HEK293 (cell line): Measurements from ENCODE around the gene LY6G5C.

Experiments used
- CTCF ChIA-PET: fragments of 350-600 bp; formaldehyde crosslinking; extraction: SDS; loops from one replicate; lab custom pipeline; 2021; ENCODE audit warnings: antibody characterized with exemption; lab: Yijun Ruan, JAX
- POLR2A ChIA-PET: fragments of 300-600 bp; formaldehyde crosslinking; extraction: SDS; loops from one replicate; lab custom pipeline; 2020; ENCODE audit warnings: antibody characterized with exemption, inconsistent platforms; lab: Yijun Ruan, JAX
- H3K27ac ChIP-seq: fragments of 200-500 bp; sonication (Bioruptor generic); 2 replicates; pipeline ENCODE4 v1.5.1; 2014; ENCODE audit warnings: low read depth, low read length, control low read depth, inconsistent platforms; ENCODE audit errors: extremely low read depth
- H3K36me3 ChIP-seq, 2 experiments: fragments of 200-500 bp in 1 of 2; sonication (Bioruptor generic) in 1 of 2; 1 replicate in 1 of 2; 2 replicates in 1 of 2; pipeline ENCODE4 v1.5.1; 2014 to 2017; ENCODE audit warnings: inconsistent platforms in 2 of 2, low read length in 2 of 2; ENCODE audit not compliant: control insufficient read depth in 2 of 2, insufficient read depth in 1 of 2
- H3K4me1 ChIP-seq: fragments of 200-500 bp; sonication (Bioruptor generic); 2 replicates; pipeline ENCODE4 v1.5.1; 2014; ENCODE audit warnings: mild to moderate bottlenecking, low read length, inconsistent platforms; ENCODE audit not compliant: control insufficient read depth, insufficient read depth
- H3K4me3 ChIP-seq: 2 replicates; pipeline ENCODE4 v1.5.1; 2011; ENCODE audit warnings: low read depth, mild to moderate bottlenecking, control low read depth, low read length, moderate library complexity
- H3K9me3 ChIP-seq: fragments of 200-500 bp; sonication (Bioruptor generic); 2 replicates; pipeline ENCODE4 v1.5.1; 2014; ENCODE audit warnings: low read depth, low read length, inconsistent platforms; ENCODE audit not compliant: control insufficient read depth, insufficient read depth
- CTCF ChIP-seq: fragments of 450-650 bp; formaldehyde crosslinking; IDR thresholded peaks from 2 replicates; pipeline ENCODE4 v1.5.1; 2016; ENCODE audit warnings: missing biosample characterization, missing genetic modification characterization
- KLF7 ChIP-seq: fragments of 450-650 bp; formaldehyde crosslinking; IDR thresholded peaks from 2 replicates; pipeline ENCODE4 v1.5.1; 2016; ENCODE audit warnings: missing biosample characterization, missing genetic modification characterization, borderline replicate concordance
- SCRT1 ChIP-seq: fragments of 450-650 bp; formaldehyde crosslinking; IDR thresholded peaks from 2 replicates; pipeline ENCODE4 v1.5.1; 2016; ENCODE audit warnings: missing biosample characterization, missing genetic modification characterization, borderline replicate concordance
- SP3 ChIP-seq: fragments of 450-650 bp; formaldehyde crosslinking; IDR thresholded peaks from 2 replicates; pipeline ENCODE4 v1.5.1; 2016; ENCODE audit warnings: missing biosample characterization, missing genetic modification characterization
- TCF7L2 ChIP-seq: IDR thresholded peaks from 2 replicates; pipeline ENCODE4 v1.6.1; 2011; ENCODE audit warnings: low read depth, mild to moderate bottlenecking, inconsistent platforms, low read length, moderate library complexity, borderline replicate concordance
- ZBTB1 ChIP-seq: fragments of 450-650 bp; formaldehyde crosslinking; IDR thresholded peaks from 2 replicates; pipeline ENCODE4 v1.5.1; 2016; ENCODE audit warnings: missing biosample characterization, missing genetic modification characterization
- ZBTB20 ChIP-seq: fragments of 450-650 bp; formaldehyde crosslinking; IDR thresholded peaks from 2 replicates; pipeline ENCODE4 v1.5.1; 2016; ENCODE audit warnings: missing biosample characterization, missing genetic modification characterization
- ZBTB21 ChIP-seq: fragments of 450-650 bp; formaldehyde crosslinking; IDR thresholded peaks from 2 replicates; pipeline ENCODE4 v1.5.1; 2017; ENCODE audit warnings: missing biosample characterization, missing genetic modification characterization
- ZBTB48 ChIP-seq: fragments of 450-650 bp; formaldehyde crosslinking; IDR thresholded peaks from 2 replicates; pipeline ENCODE4 v1.5.1; 2016; ENCODE audit warnings: missing biosample characterization, missing genetic modification characterization
- ZNF280D ChIP-seq: fragments of 450-650 bp; formaldehyde crosslinking; IDR thresholded peaks from 2 replicates; pipeline ENCODE4 v1.5.1; 2016; ENCODE audit warnings: missing biosample characterization, missing genetic modification characterization
- ZNF324 ChIP-seq: fragments of 450-650 bp; formaldehyde crosslinking; IDR thresholded peaks from 2 replicates; pipeline ENCODE4 v1.5.1; 2016; ENCODE audit warnings: missing biosample characterization, missing genetic modification characterization
- ZNF362 ChIP-seq: fragments of 450-650 bp; formaldehyde crosslinking; IDR thresholded peaks from 2 replicates; pipeline ENCODE4 v1.5.1; 2016; ENCODE audit warnings: missing biosample characterization, missing genetic modification characterization
- ZNF366 ChIP-seq: fragments of 450-650 bp; formaldehyde crosslinking; conservative IDR thresholded peaks from 2 replicates; pipeline ENCODE4 v1.5.1; 2016; ENCODE audit warnings: missing biosample characterization, missing genetic modification characterization
- ZNF416 ChIP-seq: fragments of 450-650 bp; formaldehyde crosslinking; IDR thresholded peaks from 2 replicates; pipeline ENCODE4 v1.5.1; 2016; ENCODE audit warnings: missing biosample characterization, missing genetic modification characterization
- ZNF423 ChIP-seq: fragments of 450-650 bp; formaldehyde crosslinking; IDR thresholded peaks from 2 replicates; pipeline ENCODE4 v1.5.1; 2016; ENCODE audit warnings: missing biosample characterization, missing genetic modification characterization
- ZNF510 ChIP-seq: fragments of 450-650 bp; formaldehyde crosslinking; IDR thresholded peaks from 2 replicates; pipeline ENCODE4 v1.5.1; 2018; ENCODE audit warnings: mild to moderate bottlenecking, missing genetic modification characterization, missing biosample characterization; ENCODE audit not compliant: insufficient replicate concordance
- ZNF600 ChIP-seq: fragments of 450-650 bp; formaldehyde crosslinking; IDR thresholded peaks from 2 replicates; pipeline ENCODE4 v1.5.1; 2016; ENCODE audit warnings: missing biosample characterization, missing genetic modification characterization
- ZNF654 ChIP-seq: fragments of 450-650 bp; formaldehyde crosslinking; IDR thresholded peaks from 2 replicates; pipeline ENCODE4 v1.5.1; 2016; ENCODE audit warnings: low read depth, missing biosample characterization, missing genetic modification characterization
- ZNF704 ChIP-seq: fragments of 450-650 bp; formaldehyde crosslinking; IDR thresholded peaks from 2 replicates; pipeline ENCODE4 v1.5.1; 2016; ENCODE audit warnings: missing biosample characterization, missing genetic modification characterization
- ZNF837 ChIP-seq: fragments of 450-650 bp; formaldehyde crosslinking; IDR thresholded peaks from 2 replicates; pipeline ENCODE4 v1.5.1; 2016; ENCODE audit warnings: missing biosample characterization, missing genetic modification characterization
- ZSCAN30 ChIP-seq: fragments of 450-650 bp; IDR thresholded peaks from 2 replicates; pipeline ENCODE4 v1.5.1; 2018; ENCODE audit warnings: missing biosample characterization, mild to moderate bottlenecking, missing genetic modification characterization, moderate library complexity
- TF ChIP-seq, protein P1 (sequence below): fragments of 450-650 bp; formaldehyde crosslinking; IDR thresholded peaks from 2 replicates; pipeline ENCODE4 v1.5.1; 2016; ENCODE audit warnings: missing biosample characterization, missing genetic modification characterization

The LY6G5C gene

DNA sequence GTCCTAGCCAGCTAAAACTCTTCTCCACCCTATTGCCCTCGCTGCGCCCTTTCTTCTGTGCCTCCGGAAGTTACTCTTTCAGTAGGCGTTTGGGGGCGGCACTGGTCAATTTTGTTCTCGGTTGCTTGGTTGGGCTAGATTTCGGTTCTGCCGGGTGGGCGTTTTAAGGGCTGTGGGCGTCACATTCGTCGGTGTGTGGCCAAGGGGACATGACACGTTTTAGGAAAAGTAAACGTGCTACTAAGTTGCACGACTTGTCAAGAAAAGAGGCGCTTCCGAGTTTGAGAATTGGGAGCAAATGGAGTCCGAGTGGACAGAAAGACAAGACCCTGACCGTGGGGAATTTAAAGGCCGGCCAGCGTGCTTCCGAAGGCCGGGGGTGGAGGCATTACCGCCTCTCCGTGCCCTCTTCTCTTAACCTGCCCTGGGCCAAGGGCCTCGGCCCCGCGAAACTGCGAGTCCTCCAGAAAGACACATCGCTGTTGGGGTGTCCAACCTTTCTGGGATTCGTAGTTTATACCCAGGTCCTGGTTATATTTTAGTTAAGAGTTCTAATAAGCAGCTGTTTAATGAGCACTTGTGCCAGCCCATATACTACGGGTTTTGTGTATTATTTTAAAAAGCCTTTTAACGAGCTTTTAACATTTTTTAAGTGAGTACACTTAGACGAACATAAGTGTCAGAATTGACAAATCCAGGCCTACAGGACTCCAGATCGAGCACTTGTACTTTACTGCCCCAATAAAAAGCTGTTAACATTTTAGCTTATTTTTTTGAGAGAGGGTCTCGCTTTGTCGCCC is 27.7 kb downstream of the LY6G5C start (continued):
- TF ChIP-seq ZNF362 (tag by site-specific recombination), result no peak
- TF ChIP-seq, protein P1, sequence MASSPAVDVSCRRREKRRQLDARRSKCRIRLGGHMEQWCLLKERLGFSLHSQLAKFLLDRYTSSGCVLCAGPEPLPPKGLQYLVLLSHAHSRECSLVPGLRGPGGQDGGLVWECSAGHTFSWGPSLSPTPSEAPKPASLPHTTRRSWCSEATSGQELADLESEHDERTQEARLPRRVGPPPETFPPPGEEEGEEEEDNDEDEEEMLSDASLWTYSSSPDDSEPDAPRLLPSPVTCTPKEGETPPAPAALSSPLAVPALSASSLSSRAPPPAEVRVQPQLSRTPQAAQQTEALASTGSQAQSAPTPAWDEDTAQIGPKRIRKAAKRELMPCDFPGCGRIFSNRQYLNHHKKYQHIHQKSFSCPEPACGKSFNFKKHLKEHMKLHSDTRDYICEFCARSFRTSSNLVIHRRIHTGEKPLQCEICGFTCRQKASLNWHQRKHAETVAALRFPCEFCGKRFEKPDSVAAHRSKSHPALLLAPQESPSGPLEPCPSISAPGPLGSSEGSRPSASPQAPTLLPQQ (tag by site-specific recombination), result 0 out of 2 replicates have a peak, but pooled peaks have one; percentile 13

GRCh38 chr6:31651602-31652191 is 29.2 kb downstream of the LY6G5C start:
- H3K4me3 ChIP-seq, result peak overlapping the region; percentile 85
- POLR2A ChIA-PET, result interaction anchor here (0.6 to 7.7 kb wide), 20 partner anchors 9 to 212 kb away, joined by 3 to 180 read pairs (median 8); partner anchors contain the start of genes ABHD16A, ATP6V1G2, C6orf47 and CLIC1
- H3K9me3 ChIP-seq, result no peaks in the 10 kb centered on the region
- 0 out of 2 replicates have a peak, but pooled peaks cover 6% of the 10 kb centered on the region for H3K4me1 ChIP-seq
- peaks cover 39 to 58% of the 10 kb centered on the region in 2 experiments for H3K36me3 ChIP-seq
- no peak for TF ChIP-seq ZNF416
- TF ChIP-seq ZNF280D (tag by site-specific recombination), result no peak
- no peak for TF ChIP-seq ZNF837 (tag by site-specific recombination)
- TF ChIP-seq ZNF366 (tag by site-specific recombination), result 0 out of 2 replicates have a peak, but pooled peaks have one; percentile 30
- TF ChIP-seq ZBTB20 (tag by site-specific recombination), result peak; percentile 85; the same call in 1 of the 2 replicates
- no peak for TF ChIP-seq CTCF (tag by site-specific recombination)
- no peak for TF ChIP-seq ZNF510 (tag by site-specific recombination)
- TF ChIP-seq ZSCAN30, result no peak
- TF ChIP-seq ZNF654, result no peak
- TF ChIP-seq ZBTB1 (tag by site-specific recombination), result no peak
- TF ChIP-seq ZBTB21 (tag by site-specific recombination), result no peak
- no peak for TF ChIP-seq SP3 (tag by site-specific recombination)
- TF ChIP-seq ZNF324 (tag by site-specific recombination), result no peak
- no peak for TF ChIP-seq TCF7L2
- no peak for TF ChIP-seq SCRT1 (tag by site-specific recombination)
- TF ChIP-seq ZNF704, result no peak
- TF ChIP-seq KLF7 (tag by site-specific recombination), result no peak
- no peak for TF ChIP-seq ZNF423 (tag by site-specific recombination)
- no peak for TF ChIP-seq ZNF600 (tag by site-specific recombination)
- peak; percentile 88 for TF ChIP-seq ZBTB48 (tag by site-specific recombination)
- TF ChIP-seq, all 188 proteins: peak for 3
- CTCF ChIA-PET, result interaction anchor here (0.7 to 2.4 kb wide), 9 partner anchors 9 to 154 kb away, joined by 3 to 16 read pairs (median 3); partner anchors contain the start of genes C6orf47 and GPANK1
- peak overlapping the region; percentile 87 for H3K27ac ChIP-seq
